ENCODE data around the gene ZNF654.

DNA sequence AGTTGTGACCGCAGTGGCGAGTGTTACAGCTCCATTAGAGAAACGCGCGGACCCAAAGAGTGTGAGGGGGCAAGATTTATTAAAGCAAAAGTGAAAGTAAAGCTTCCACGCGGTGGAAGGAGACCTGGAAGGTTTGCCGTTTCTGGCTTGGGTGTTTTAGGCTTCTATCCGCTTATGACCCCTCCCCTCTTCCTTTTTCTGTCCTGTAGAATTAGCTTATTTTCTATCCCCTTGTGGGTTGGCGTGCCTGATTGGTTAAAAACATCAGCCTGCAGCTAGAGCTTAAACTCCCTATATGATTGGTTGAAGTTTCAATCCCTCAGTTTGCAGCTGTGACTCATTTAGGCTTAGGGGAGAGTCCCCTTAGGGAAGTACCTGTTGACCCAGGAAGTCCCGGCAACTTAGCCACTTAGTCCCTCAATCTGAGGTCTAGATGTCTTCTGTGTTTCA is 130.3 kb downstream of the ZNF654 start:
- TF ChIP-seq CTCF (IDR thresholded peaks at IDR 0.05) (no peak), POLR2A (IDR thresholded peaks at IDR 0.05) (no peak)

Data from suprapubic skin (tissue), 3 donors.